Right ventricle myocardium superior (tissue), 1 donor: ENCODE results near the gene DIP2C. TPM values are rescaled to one million over a fixed set of nuclear protein-coding genes. Genes with fewer than 3 reads are reported as not detected.
A peak's percentile ranks its signal among the peaks of the same experiment; 100 is the strongest.
"Not testable (repeated sequence)": the region's sequence is repeated elsewhere in the genome, so short reads cannot be mapped to it uniquely, and the experiment has no call there.

Experiments used
- ATAC-seq: fragments of 200-7000 bp; cut with Tn5 transposase; one replicate; pipeline ENCODE4 v1.9.1; 2020; ENCODE audit warnings: mild to moderate bottlenecking; ENCODE audit not compliant: poor library complexity
- DNase-seq: peaks from one replicate; pipeline ENCODE4 v3.0.0-alpha.2; 2020
- intact Hi-C: fragments of 100-400 bp; cut with DNase I; formaldehyde crosslinking; loops from one replicate; pipeline ENCODE4 v1.11.2; 2022
- total RNA-seq: library from RNA; stranded (reverse); fragmentation: NEBNext Ultra II Directional; extraction: Animal tissue kit (Norgen Biotek cat#: 25700); gene quantifications from one replicate; pipeline ENCODE4 v1.2.1, GENCODE V29; 2021
- donor health status: DM: no; HTN: yes; CAD: no; lungs with severe emphysema.

Gene DIP2C
- total RNA-seq, 1 donor from 2014 or later: 29.1 TPM

DNA sequence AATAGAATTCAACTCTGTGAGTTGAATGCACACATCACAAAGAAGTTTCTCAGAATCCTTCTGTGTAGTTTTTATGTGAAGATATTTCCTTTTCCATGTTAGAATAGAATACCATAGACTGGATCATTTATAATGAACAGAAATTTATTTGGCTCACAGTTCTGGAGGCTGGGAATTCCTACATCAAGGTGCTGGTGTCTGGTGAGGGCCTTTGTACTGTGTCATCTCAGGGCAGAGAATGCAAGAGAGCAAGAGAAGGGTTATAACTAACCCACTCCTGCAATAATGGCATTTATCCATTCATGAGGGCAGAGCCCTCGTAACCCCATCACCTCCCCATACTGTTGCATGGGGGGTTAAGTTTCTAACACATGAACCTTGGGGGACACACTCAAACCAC, 18.4 kb upstream of the DIP2C start:
- intact Hi-C loops: loop anchor here (5.0 to 10.0 kb wide), 2 partner anchors 67 to 371 kb away; no protein-coding TSS in a partner anchor
- ATAC-seq (no peak), DNase-seq (no peak)

DNA sequence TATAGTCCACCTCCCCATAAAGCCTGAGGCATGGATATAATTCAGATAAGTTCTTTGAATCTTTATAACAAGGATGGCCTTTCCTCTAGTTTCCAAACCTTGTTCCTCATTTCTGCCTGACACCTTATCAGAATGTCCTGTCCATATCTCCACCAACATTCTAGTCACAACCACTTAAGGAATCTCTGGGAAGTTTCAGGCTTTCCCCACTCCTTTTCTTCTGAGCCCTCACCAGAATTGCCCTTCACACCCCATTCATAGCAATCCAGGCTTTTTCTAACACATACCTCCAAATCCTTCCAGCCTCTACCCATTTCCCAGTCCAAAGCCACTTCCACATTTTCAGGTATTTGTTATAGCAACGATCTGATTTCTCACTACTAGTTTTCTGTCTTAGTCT, 18.0 kb upstream of the DIP2C start:
- DNase-seq: no peak
- intact Hi-C loops: loop anchor here (5.0 to 10.0 kb wide), 2 partner anchors 67 to 370 kb away; no protein-coding TSS in a partner anchor
- ATAC-seq: no peak

DNA sequence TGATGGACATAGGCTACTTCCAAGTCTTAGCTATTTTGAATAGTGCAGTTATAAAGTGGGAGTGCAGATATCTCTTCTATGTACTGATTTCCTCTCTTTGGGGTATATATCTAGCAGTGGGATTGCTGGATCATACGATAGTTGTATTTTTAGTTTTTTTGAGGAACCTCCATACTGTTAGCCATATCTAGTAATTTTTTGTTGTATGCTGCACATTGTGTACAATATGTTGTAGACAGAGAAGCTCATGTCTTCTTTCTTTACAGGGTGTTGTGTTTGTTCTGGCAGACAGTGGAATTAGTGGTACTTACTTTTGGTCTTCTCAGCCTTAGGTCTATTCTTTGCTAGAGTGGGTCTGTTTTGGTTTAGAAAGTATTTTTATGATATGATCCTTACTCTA, 13.7 kb upstream of the DIP2C start:
- ATAC-seq (no peak), DNase-seq (no peak)
- intact Hi-C loops: loop anchor here (10.0 kb wide), 1 partner anchor 72 kb away; no protein-coding TSS in a partner anchor

DNA sequence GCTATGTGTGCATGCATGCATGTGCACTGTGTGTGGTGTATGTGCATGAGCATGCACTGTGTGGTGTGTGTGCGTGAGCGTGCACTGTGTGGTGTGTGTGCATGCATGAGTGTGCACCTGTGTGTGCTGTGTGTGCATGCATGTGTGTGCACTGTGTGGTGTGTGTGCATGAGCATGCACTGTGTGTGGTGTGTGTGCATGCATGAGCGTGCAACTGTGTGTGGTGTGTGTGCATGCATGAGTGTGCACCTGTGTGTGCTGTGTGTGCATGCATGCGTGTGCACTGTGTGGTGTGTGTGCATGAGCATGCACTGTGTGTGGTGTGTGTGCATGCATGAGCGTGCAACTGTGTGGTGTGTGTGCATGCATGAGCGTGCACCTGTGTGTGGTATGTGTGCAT, 10.7 kb upstream of the DIP2C start:
- ATAC-seq, DNase-seq: not testable (repeated sequence)
- intact Hi-C loops: loop anchor here (10.0 kb wide), 1 partner anchor 75 kb away; no protein-coding TSS in a partner anchor

DNA sequence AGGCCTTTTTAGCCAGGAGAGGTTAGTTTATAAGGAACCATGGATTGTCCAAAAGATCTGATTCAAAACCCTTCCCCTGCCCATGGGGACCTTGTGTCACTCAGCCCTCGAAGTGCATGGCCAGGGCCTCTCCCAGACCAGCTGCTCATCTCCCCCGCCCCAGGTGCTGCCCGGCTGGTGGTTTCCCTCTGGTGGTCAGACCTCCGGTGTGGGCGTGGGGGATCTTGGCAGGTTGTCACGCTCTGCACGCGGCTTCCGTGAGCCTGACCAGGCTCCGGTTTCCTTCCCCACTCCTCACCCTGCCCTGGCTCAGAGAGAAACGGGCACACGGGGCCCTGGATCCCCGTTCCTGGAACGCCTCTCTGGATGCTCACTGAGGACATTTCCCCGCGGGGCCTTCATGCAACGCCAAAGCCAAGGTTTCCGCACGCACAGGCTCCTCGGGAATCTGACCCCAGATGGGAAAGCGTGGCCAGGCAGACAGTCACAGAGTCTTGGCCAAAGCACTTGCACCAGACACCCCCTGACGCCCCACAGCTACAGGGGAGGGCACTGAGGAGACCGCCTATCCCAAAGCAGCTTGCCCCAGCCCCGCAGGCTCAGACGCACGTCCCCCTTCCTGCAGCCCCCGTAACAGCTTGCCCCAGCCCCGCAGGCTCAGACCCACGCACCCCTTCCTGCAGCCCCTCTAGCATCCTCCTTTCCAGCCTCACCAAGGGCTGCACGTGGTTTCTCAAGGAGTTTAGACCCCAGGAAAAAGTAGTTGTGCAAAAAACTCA, 7.8 kb upstream of the DIP2C start:
- intact Hi-C loops: loop anchor here (10.0 kb wide), 1 partner anchor 162 kb away; no protein-coding TSS in a partner anchor
- no peak for DNase-seq
- no peak for ATAC-seq

DNA sequence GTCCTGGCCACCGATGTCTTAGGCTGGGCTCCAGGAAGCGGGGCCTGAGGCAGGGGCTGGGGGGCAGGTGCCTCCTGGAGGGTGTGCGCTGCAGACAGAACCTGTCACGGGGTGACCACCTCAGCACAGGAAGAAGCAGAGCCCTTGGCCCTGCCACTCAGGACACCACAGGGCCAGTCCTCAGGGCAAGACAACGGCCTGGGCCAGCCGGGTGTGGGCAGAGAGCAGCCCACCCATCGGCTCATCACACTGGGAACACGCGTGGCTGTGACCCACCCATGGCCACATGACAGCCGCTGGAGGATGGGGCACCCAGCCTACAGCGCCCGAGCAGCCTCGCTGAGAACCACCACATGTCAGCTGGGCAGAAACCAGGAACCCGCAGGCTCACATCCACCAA, 5.9 kb upstream of the DIP2C start:
- intact Hi-C loops: loop anchor here (10.0 kb wide), 1 partner anchor 161 kb away; no protein-coding TSS in a partner anchor
- DNase-seq (no peak), ATAC-seq (no peak)

DNA sequence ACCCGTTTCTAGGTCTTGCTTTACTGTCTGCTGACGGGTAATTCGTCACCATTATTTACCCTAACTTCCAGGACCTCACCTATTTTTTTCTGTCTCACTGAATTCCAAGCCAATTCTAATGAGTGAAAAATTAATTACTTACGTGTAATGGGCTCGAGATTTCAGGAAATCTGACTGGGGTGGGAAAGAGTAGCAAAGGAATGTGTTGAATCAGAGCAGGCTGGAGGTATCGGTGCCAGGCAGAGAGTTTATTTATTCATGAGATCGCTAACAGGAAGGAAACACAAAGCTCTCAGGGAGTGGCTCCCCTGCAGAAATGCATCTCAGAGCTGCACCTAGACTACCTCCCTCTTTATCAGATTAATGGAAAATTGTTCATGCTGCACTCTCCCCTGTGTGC, 4.0 kb upstream of the DIP2C start:
- no peak for ATAC-seq
- DNase-seq: no peak
- intact Hi-C loops: loop anchor here (10.0 kb wide), 1 partner anchor 159 kb away; no protein-coding TSS in a partner anchor

DNA sequence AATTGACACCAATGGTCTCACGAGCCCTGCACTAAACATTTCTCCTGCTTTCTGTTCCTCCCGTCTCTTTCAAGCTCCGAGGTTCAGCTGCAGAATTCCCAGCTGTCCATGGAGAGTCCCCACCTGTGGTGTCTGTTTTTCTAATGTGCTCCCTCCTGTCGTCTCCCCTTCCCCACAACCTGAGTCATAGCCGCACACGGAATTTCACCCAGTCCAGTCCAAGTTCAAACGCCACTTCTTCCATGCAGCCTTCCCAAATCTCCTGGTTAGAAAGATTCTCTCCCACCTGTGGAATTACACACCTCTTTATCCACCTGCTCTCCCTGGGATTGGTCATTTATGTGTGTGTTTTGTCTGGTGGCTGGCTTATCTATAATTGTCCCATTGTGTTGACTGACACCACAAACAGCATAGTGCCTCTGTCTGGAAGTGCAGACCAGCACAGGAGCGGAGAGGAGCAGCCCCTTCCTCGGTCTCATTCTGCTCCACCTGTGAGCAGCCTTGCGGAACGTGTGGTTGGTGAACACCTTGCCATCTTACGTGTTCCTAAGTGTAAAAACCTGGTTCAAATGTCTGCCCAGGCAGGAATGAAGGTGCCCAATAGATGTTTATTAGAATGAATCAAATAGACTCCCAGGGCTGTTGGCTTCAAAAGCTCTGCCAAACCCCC, 3.3 kb upstream of the DIP2C start:
- ATAC-seq: no peak
- intact Hi-C loops: loop anchor here (10.0 kb wide), 1 partner anchor 158 kb away; no protein-coding TSS in a partner anchor

DNA sequence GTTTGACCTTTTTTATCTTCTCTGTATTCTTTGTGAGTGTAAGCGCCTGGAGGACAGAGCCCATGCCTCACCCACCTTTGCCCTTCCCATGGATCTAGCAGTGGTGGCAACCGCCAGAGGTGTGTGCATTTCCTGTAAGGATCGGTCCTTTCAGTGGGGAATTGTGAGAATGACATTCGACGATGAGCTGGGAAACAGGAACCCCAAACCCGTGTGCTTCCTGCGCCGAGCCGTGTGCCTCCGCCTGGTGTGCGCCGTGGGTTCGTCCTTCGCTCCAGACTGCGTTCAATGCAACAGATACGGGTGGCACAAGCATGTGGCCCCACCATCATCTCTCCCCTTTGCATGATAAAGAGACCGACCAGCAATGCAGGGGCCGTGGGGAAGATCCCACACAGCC, 1.7 kb upstream of the DIP2C start:
- intact Hi-C loops: loop anchor here (10.0 kb wide), 1 partner anchor 156 kb away; no protein-coding TSS in a partner anchor
- ATAC-seq: no peak

More for the DNA sequence above, 3.3 kb upstream of the DIP2C start:
- no peak for DNase-seq

DNA sequence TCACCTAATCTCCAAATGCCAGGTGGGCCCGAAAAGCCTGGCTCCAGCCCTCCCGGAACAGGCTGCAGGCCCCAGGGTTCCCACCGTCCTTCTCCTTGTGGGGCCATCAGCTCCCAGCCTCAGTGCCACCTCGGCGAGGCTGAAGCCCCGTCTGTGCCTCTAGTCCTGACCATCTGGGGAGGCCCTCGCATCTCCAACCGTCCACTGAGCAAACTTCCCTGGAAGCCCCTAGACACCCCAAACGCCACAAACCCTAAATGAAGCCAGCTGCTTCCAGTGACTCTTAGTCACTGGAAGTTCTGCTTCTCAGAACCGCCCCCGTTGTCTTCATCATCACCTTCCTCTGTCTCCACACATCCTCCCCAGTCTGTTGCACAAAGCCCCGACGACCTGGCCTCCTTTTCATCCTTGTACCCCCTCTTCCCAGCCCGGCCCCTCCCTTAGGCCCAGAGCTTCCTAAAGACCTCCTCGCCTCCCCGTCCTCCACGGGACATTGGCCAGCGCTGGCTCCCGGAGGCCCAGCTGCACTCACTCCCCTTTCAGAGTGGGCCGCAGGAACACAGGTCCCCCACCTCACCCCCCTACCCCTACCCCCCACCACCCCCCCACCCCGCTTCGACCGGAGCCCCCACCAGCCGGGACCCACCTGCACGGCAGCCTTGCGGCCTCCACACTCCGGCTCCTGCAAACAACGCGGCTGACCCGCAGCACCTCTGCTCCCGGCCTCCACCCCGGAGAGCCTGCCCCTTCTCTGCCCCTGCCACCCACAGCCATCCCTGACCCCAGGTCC, 1.1 kb upstream of the DIP2C start:
- ATAC-seq: peak; percentile 4
- DNase-seq: no peak
- intact Hi-C loops: loop anchor here (10.0 kb wide), 1 partner anchor 156 kb away; no protein-coding TSS in a partner anchor

More for the DNA sequence above, 1.7 kb upstream of the DIP2C start:
- DNase-seq: no peak

DNA sequence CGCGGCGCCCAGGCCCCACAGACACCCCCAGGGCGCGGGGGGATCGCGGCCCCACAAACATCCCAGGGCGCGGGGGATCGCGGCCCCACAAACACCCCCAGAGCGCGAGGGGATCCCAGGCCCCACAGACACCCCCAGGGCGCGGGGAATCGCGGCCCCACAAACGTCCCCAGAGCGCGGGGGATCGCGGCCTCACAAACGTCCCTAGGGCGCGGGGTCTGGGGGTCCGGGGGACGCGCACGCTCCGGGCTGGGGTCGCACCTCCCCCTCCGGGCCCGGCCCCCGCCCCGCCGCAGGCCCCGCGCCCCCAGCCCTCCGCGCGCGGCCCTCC, 382 bp downstream of the DIP2C start:
- no peak for ATAC-seq
- DNase-seq: no peak
- intact Hi-C loops: no loop called here

DNA sequence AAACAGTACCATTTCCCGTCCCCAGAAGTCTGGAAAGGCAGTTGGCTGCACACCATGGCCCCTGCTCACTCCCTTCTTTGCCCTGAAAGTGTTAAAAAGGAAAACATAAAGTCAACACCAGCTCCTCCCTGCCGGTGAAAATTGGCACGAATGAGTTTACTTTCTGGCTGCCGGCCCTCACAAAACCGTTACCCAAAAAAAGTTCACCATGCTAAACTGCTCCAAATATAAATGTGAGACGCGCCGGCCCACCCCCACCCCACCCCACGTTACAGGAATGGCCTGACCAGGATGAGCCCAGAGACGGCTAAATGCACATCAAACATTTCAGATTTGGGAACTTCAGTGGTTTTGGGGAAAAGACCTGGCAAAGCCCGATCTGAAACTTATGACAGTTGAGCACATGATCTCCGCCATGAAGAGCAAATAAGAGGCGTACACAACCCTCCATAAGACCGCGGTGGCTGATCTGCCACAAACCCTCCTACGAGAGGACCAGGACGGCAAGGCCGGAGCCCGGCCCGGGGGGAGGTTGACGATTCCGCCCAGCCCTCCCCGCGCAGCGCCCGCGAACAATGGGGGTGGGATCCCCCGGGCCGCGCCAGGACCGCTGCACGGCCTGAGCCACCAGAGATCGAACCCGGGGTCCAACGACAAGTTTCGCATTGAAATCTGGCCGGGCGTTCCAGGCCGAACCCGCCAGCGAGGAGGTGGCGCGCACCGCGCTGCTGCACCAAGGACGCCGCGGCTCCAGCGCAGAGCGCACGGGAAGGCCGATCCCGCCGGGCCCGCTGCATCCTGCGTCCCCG, 952 bp downstream of the DIP2C start:
- DNase-seq: peak; percentile 58

DNA sequence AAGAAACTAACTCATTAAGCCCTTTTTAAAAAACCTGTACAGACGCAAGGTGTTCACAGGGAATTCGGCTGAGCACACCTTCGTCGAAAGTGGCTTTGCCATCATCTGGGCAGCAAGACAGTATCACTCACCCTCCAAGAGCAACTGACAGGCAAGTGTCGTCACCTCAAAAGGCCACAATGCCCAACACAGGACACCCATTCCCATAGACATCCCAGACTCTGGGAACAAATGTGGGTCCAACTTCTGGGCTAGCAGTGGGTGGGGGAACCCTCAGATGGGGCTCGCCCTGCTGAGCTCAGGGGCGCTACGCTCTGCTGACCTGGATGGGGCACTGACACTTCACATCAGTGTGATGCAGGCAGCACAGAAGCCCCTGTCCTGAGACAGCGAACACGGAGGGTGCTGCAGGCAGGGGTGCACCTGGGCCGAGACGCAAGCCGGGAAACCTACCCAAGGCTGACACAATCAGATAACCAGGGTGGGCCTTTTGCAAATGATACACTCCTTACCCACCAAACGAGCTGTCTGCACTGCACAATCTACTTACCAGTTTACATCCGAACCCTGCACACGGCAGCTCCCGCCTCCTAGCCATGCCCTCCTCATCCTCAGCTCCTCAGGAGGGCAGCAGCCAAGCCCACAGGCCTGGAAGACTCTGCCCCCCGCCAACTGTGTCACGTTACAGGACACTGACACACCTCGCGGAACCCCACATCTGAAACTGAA, 1.7 kb downstream of the DIP2C start:
- intact Hi-C loops: no loop called here
- no peak for DNase-seq
- ATAC-seq: no peak

More for the DNA sequence above, 952 bp downstream of the DIP2C start:
- intact Hi-C loops: no loop called here
- ATAC-seq: peak; percentile 68

DNA sequence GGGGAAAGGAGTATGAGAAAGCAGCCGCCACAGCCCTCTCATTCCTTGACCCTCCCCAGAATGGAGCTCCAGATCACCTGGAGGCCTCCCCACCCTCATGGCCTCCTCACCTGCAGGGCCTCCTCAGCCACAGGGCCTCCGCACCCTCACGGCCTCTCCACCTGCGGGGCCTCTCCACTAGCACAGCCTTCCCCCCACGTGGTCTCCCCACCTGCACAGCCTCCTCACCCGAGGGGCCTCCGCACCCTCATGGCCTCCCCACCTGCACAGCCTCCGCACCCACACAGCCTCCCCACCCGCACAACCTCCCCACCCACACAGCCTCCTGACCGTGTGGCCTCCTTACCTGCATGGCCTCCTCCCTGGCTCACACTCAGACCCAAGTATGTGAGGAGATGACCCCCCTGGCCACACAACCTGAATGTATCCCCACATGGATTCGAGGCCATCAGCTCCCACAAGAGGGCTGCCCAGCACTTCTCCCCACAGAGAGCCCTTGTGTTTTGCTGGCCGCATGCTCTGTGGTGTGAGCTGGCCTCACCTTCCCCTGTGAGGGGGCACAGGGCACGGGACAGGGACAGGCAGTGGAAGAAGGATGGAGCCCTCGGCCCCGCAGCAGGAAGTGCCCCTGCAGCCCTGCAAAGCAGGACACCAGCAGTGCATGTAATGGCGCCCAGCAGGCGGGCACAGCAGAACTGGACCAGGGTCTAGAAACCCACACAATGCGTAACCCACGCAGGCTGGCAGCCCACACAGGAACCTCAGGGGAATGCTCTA, 3.1 kb downstream of the DIP2C start:
- intact Hi-C loops: no loop called here
- ATAC-seq (no peak), DNase-seq (no peak)

DNA sequence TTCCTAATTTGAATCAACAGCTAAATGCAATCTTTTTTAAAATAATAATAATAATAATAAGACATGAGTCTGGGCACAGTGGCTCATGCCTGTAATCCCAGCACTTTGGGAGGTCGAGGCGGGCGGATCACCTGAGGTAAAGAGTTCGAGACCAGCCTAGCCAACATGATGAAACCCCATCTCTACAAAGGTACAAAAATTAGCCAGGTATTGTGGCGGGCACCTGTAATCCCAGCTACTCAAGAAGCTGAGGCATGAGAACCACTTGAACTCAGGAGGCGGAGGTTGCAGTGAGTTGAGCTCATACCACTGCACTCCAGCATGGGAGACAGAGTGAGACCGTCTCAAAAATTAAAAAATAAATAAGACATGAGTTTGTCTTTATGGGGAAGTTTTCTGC, 3.9 kb downstream of the DIP2C start:
- intact Hi-C loops: no loop called here
- ATAC-seq: no peak
- DNase-seq: no peak

DNA sequence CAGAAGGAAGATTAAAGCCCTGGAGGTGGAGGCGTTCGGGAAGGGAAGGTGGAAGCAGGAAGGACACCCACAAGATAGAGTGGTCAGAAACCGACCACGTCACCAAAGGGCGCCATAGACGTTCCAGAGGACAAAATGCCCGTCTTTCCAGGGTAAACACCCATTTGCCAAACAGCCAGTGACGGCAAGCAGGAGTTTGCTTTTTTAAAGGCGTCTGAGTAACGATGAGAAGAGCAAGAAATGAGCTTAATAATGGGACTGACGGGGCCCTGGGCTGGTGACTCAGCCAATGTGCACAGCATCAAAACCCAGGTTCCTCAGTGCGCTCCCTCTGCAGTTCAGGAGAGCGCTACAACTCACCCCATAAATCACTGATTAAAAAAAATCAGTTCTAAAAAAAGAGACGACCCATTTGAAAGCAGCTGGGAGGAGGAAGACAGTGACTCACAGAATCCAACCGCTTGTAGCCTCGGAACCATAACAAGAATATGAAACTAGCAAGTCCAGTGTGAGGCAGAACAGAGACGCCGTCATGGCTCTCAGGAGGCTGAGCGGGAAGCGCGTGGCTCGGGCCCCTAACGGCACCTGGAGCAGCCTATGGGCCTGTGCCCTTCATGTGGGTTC, 5.9 kb downstream of the DIP2C start:
- DNase-seq (no peak), ATAC-seq (no peak)
- intact Hi-C loops: no loop called here
